ENCODE measurements around the gene C3orf22. TPM values are rescaled to one million over a fixed set of nuclear protein-coding genes. Genes with fewer than 3 reads are reported as not detected.
A peak's percentile ranks its signal among the peaks of the same experiment; 100 is the strongest.
"Not testable (repeated sequence)": the region's sequence is repeated elsewhere in the genome, so short reads cannot be mapped to it uniquely, and the experiment has no call there.

Gene C3orf22
- total RNA-seq, 2 experiments from 2014 or later: not detected

DNA sequence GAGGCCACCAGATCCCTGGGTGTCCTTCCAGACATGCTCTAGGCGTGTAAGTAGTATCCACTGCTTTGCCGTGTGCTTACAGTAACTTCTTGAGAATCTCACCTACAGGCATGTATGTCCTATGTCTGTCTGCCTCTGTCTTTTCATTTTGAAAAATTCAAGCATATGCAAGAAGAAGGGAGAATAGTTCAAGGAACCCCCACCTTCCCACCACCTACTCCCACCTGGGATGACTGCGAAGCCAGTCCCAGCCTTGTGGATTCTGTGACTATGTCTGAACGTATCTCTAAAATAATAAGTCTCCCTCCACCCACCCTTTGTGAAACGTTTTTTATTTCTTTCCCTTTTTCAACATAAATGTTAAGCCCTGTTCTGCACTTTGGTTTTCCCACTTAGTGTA is 19.8 kb downstream of the C3orf22 start:
- H3K9me3 Mint-ChIP-seq (ENCODE audit: low read depth): no peaks in the 10 kb centered on the region
- POLR2A ChIA-PET: no interaction called here
- H3K4me1 Mint-ChIP-seq: no peaks in the 10 kb centered on the region
- intact Hi-C loops (cut with DNase I, micrococcal nuclease): loop anchor here in 1 of 2 experiments (10.0 kb wide), 1 partner anchor 626 kb away; no protein-coding TSS in a partner anchor
- CTCF ChIA-PET: no interaction called here
- DNase-seq (no peak), ATAC-seq (no peak)
- H3K27me3 Mint-ChIP-seq: peaks cover 11% of the 10 kb centered on the region
- H3K4me3 Mint-ChIP-seq: no peak overlapping the region
- no peaks in the 10 kb centered on the region for H3K36me3 Mint-ChIP-seq (ENCODE audit: low read depth)
- no peak overlapping the region for H3K27ac Mint-ChIP-seq

DNA sequence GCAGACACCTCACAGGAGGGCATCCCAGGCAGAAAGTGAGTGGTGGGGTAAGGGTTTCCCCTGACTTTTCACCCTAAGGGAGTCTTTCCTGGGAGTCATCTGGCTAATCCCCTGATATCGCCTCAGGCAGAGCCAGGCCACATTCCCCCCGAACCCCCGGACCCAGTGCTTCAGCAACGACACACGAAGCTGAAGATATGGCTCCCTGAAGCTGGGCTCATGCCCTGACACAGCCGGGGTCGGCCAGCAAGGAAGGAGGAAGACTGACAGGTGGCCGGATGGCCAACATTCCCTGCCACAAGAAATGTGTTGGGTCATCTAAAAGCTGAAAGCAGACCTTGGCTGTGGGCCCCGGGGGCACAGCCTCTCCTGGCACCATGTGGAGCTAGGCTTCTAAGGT is 20.4 kb downstream of the C3orf22 start:
- Mint-ChIP-seq H3K9me3 (ENCODE audit: low read depth) (no peaks in the 10 kb centered on the region), H3K36me3 (ENCODE audit: low read depth) (no peaks in the 10 kb centered on the region), H3K27ac (no peak overlapping the region), H3K4me1 (no peaks in the 10 kb centered on the region), H3K27me3 (peaks cover 10% of the 10 kb centered on the region), H3K4me3 (no peak overlapping the region)
- intact Hi-C loops (cut with DNase I, micrococcal nuclease): loop anchor here in 1 of 2 experiments (10.0 kb wide), 1 partner anchor 626 kb away; no protein-coding TSS in a partner anchor
- DNase-seq (no peak), ATAC-seq (no peak)
- POLR2A ChIA-PET: no interaction called here
- CTCF ChIA-PET: interaction anchor here (1.8 kb wide), 1 partner anchor 16 kb away, joined by 8 read pairs; no protein-coding TSS in a partner anchor

DNA sequence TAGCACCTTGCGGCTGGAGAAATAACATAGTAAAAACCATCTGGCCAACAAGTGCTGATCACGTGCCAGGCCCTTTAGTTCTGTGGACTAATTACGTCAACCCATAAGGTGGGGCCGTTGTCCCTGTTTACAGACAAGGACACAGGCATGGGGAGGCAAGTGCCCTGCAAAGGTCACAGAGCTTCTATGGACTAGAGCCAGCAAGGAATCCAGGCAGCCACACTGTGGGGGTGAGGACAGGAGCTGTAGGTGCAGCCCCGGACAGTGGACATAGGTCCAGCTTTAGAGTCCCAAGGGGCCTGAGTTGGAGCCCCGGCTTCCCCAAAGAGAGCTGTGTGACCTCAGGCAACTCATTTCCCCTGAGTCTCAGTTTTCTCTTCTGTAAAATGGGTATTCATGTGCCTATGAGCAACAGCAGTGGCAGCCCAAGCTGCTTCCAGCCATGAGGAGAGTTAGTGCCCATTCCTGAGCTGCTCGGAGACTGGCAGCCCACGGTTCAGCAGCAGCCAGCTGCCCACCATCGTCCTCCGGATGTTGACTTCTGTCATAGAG is 20.9 kb downstream of the C3orf22 start:
- intact Hi-C loops (cut with DNase I, micrococcal nuclease): loop anchor here in 1 of 2 experiments (10.0 kb wide), 1 partner anchor 627 kb away; no protein-coding TSS in a partner anchor
- ChIA-PET CTCF (interaction anchor here (1.8 kb wide), 1 partner anchor 15 kb away, joined by 8 read pairs; no protein-coding TSS in a partner anchor), POLR2A (no interaction called here)
- H3K27ac Mint-ChIP-seq: no peak overlapping the region
- H3K36me3 Mint-ChIP-seq (ENCODE audit: low read depth): no peaks in the 10 kb centered on the region
- DNase-seq (no peak), ATAC-seq (no peak)
- peaks cover 10% of the 10 kb centered on the region for H3K27me3 Mint-ChIP-seq
- H3K4me3 Mint-ChIP-seq: no peak overlapping the region
- no peaks in the 10 kb centered on the region for H3K9me3 Mint-ChIP-seq (ENCODE audit: low read depth)
- H3K4me1 Mint-ChIP-seq: no peaks in the 10 kb centered on the region

DNA sequence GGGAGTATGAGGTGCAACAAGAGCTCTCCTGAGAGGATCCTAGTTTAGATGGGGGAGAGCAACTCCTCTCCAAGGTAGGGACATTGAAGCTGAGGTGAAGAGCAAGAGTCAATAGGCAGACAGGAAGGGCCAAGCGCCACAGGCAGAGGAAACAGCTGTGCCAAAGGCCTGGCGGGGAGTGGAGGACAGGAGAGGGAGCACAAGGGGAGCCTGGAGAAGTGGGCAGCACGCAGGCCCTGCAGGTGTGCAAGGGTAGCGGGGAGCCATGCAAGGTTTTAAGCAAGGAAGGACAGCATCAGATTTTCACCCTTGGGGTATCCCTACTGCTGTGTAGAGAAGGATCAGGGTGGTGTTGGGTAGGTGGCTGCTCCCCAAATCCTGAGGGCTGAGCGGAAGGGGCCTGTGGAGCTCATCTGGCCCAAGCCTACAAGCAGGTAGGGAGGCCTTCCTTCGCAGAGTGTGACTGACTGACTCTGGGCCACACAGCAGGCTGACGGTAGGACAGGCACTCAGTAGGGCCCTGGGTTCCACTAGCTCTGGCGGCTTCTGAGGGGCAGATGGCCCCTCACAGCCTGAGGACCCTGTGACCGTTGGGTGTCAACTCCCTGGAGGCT is 21.5 kb downstream of the C3orf22 start:
- no peak for DNase-seq
- H3K27ac Mint-ChIP-seq: no peak overlapping the region
- ATAC-seq: no peak
- no peaks in the 10 kb centered on the region for H3K4me1 Mint-ChIP-seq
- peaks cover 10% of the 10 kb centered on the region for H3K27me3 Mint-ChIP-seq
- no peaks in the 10 kb centered on the region for H3K36me3 Mint-ChIP-seq (ENCODE audit: low read depth)
- H3K4me3 Mint-ChIP-seq: no peak overlapping the region
- intact Hi-C loops (cut with DNase I, micrococcal nuclease): loop anchor here in 1 of 2 experiments (10.0 kb wide), 1 partner anchor 628 kb away; no protein-coding TSS in a partner anchor
- POLR2A ChIA-PET: no interaction called here
- H3K9me3 Mint-ChIP-seq (ENCODE audit: low read depth): no peaks in the 10 kb centered on the region
- CTCF ChIA-PET: interaction anchor here (1.8 kb wide), 1 partner anchor 14 kb away, joined by 8 read pairs; no protein-coding TSS in a partner anchor

DNA sequence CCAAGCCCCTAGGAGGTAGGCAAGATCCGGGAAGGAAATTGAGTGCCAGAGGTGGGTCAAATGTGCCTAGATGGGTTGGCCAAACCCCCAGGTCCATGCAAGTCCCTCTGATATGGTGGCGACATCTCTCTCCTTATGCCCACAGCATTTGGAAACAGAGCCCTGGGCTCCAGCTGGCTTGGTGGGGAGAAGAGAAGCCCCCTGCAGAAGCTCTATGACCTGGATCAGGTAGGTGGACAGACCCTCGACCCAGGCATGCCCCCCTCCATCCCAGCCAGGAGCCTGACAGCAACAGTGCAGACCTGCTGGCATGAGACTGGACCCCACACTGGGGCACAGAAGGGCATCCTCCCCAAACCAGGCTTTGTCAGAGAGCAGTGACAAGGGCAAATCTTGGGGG is 22.6 kb downstream of the C3orf22 start:
- intact Hi-C loops (cut with DNase I, micrococcal nuclease): loop anchor here in 1 of 2 experiments (10.0 kb wide), 1 partner anchor 629 kb away; no protein-coding TSS in a partner anchor
- no peaks in the 10 kb centered on the region for H3K36me3 Mint-ChIP-seq (ENCODE audit: low read depth)
- CTCF ChIA-PET: no interaction called here

DNA sequence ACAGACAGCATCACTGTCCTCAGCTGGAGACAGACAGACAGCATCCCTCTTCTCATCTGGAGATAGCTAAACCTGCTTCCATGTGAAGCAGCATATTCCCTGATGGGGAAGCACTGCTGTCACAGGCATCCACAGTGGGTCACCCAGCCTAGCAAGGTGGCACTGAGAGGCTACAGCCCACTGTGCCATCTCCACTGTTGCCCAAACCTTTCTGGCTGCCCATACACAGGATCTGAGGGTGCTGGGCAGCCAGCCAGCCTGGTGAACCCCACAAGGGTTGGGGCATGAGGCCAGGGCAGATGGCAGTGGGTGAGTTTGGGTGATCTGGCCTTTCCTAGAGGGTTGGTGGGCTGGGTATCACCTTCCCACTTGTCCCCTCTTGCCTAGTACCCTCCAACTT is 23.1 kb downstream of the C3orf22 start:
- DNase-seq (no peak), ATAC-seq (no peak)
- Mint-ChIP-seq H3K36me3 (ENCODE audit: low read depth) (no peaks in the 10 kb centered on the region), H3K4me3 (no peak overlapping the region), H3K9me3 (ENCODE audit: low read depth) (no peaks in the 10 kb centered on the region), H3K27ac (no peak overlapping the region), H3K4me1 (no peaks in the 10 kb centered on the region), H3K27me3 (peaks cover 8% of the 10 kb centered on the region)
- intact Hi-C loops (cut with DNase I, micrococcal nuclease): loop anchor here in 1 of 2 experiments (10.0 kb wide), 1 partner anchor 629 kb away; no protein-coding TSS in a partner anchor
- POLR2A ChIA-PET: no interaction called here
- CTCF ChIA-PET: interaction anchor here (0.5 kb wide), 1 partner anchor 338 kb away, joined by 3 read pairs; no protein-coding TSS in a partner anchor

More for the DNA sequence above, 22.6 kb downstream of the C3orf22 start:
- Mint-ChIP-seq H3K4me3 (no peak overlapping the region), H3K27ac (no peak overlapping the region), H3K4me1 (no peaks in the 10 kb centered on the region), H3K27me3 (peaks cover 8% of the 10 kb centered on the region), H3K9me3 (ENCODE audit: low read depth) (no peaks in the 10 kb centered on the region)
- POLR2A ChIA-PET: no interaction called here
- no peak for ATAC-seq
- DNase-seq: no peak

DNA sequence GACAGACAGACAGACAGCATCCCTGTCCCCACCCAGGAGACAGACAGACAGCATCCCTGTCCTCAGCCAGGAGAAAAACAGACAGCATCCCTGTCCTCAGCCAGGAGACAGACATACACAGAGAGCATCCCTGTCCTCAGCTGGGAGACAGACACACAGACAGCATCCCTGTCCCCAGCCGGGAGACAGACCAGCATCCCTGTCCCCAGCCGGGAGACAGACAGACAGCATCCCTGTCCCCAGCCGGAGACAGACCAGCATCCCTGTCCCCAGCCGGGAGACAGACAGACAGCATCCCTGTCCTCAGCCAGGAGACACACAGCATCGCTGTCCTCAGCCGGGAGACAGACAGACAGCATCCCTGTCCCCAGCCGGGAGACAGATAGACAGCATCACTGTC is 24.0 kb downstream of the C3orf22 start:
- intact Hi-C loops (cut with DNase I, micrococcal nuclease): loop anchor here in 1 of 2 experiments (10.0 kb wide), 1 partner anchor 630 kb away; no protein-coding TSS in a partner anchor
- ATAC-seq; H3K36me3 Mint-ChIP-seq (ENCODE audit: low read depth); DNase-seq; H3K9me3 Mint-ChIP-seq (ENCODE audit: low read depth); H3K4me3 Mint-ChIP-seq; H3K27me3 Mint-ChIP-seq; POLR2A ChIA-PET; CTCF ChIA-PET; H3K4me1 Mint-ChIP-seq; H3K27ac Mint-ChIP-seq: not testable (repeated sequence)

DNA sequence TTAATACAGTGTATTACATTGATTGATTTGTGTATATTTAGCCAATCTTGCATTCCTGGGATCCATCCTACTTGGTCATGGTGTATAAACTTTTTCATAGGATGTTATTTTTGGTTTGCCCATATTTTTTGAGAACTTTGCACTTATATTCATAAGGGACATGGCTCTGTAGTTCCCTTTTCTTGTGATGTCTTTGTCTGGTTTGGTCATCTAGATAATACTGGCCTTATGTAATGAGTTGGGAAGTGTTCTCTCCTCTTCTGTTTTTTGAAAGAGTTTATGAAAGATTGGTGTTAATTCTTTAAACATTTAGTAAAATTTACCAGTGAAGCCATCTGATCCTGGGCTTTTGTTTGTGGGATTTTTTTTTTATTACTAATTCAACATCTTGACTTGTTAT is 25.2 kb downstream of the C3orf22 start:
- DNase-seq (no peak), ATAC-seq (no peak)
- Mint-ChIP-seq H3K36me3 (ENCODE audit: low read depth) (no peaks in the 10 kb centered on the region), H3K4me3 (no peak overlapping the region), H3K9me3 (ENCODE audit: low read depth) (no peaks in the 10 kb centered on the region), H3K27me3 (peaks cover 5% of the 10 kb centered on the region), H3K4me1 (no peaks in the 10 kb centered on the region), H3K27ac (no peak overlapping the region)
- intact Hi-C loops (cut with DNase I, micrococcal nuclease): loop anchor here in 1 of 2 experiments (10.0 kb wide), 1 partner anchor 631 kb away; no protein-coding TSS in a partner anchor
- POLR2A ChIA-PET: no interaction called here
- CTCF ChIA-PET: interaction anchor here (1.6 kb wide), 1 partner anchor 11 kb away, joined by 7 read pairs; no protein-coding TSS in a partner anchor

DNA sequence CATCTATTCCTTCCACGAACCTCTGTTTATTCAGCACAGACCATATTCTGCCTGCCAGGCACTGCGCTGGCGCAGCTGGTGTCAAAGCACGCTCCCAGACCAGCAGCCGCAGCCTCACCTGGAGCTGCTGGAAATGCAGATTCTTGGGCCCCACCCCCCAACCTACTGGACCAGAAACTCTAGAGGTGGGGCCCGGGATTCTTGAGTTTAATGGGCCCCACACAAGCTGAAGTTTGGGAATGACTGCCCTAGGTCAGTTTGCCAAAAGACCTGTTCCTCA is 27.7 kb downstream of the C3orf22 start:
- intact Hi-C loops (cut with DNase I, micrococcal nuclease): loop anchor here in 1 of 2 experiments (10.0 kb wide), 1 partner anchor 634 kb away; no protein-coding TSS in a partner anchor
- H3K4me3 Mint-ChIP-seq: no peak overlapping the region
- no peaks in the 10 kb centered on the region for H3K9me3 Mint-ChIP-seq (ENCODE audit: low read depth)
- ChIA-PET POLR2A (no interaction called here), CTCF (no interaction called here)
- no peaks in the 10 kb centered on the region for H3K4me1 Mint-ChIP-seq
- H3K36me3 Mint-ChIP-seq (ENCODE audit: low read depth): no peaks in the 10 kb centered on the region
- no peak overlapping the region for H3K27ac Mint-ChIP-seq
- no peak for DNase-seq
- H3K27me3 Mint-ChIP-seq: peaks cover 5% of the 10 kb centered on the region
- ATAC-seq: no peak

DNA sequence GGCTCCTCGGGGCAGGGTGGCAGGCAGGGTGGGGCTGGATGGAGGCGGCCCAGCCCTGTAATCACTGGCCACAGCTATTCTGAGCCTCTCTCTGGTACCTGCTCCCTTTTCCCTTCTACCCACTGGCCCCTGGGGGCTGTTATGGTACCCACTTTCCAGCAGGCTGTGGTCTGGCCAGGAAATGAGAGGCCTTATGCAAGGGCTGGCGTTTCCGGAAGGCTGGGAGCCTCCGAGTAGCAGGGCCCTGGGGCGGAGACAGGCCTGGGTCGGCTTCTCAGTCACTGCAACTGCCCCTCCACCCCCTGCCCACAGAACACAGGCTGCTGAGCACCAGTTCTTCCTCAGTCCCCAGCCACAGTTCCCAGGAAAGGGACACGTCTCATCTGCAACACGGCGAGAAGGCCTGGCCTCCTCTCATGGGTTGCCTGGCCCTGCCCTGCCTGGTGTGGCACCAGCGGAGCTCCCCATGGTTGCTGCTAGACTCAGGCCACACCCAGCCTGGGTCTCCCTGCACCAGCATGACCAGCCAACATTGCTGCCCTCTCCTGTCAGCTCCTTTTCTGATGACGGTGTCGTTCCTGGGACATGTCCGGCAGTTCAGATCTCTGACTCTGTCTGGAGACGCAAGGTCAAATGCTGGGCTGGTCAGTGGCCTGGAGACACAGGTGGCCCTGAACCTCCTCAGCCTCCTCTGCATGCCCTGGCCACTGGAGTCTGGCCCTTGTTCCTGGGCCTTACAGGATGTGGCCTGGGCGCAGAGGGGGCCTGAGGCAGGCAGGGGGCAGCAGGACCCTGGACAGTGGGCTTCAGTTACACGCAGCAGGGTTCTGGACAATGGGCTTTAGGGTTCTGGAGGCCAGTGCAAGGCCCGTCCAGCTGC is 28.3 kb downstream of the C3orf22 start:
- no peaks in the 10 kb centered on the region for H3K9me3 Mint-ChIP-seq (ENCODE audit: low read depth)
- no peak overlapping the region for H3K4me3 Mint-ChIP-seq
- ATAC-seq (peak; percentile 39), DNase-seq (peak; percentile 27)
- H3K36me3 Mint-ChIP-seq (ENCODE audit: low read depth): no peaks in the 10 kb centered on the region
- ChIA-PET CTCF (no interaction called here), POLR2A (no interaction called here)
- H3K27me3 Mint-ChIP-seq: peaks cover 5% of the 10 kb centered on the region
- no peaks in the 10 kb centered on the region for H3K4me1 Mint-ChIP-seq
- intact Hi-C loops (cut with DNase I, micrococcal nuclease): loop anchor here in 1 of 2 experiments (10.0 kb wide), 1 partner anchor 634 kb away; no protein-coding TSS in a partner anchor
- no peak overlapping the region for H3K27ac Mint-ChIP-seq

DNA sequence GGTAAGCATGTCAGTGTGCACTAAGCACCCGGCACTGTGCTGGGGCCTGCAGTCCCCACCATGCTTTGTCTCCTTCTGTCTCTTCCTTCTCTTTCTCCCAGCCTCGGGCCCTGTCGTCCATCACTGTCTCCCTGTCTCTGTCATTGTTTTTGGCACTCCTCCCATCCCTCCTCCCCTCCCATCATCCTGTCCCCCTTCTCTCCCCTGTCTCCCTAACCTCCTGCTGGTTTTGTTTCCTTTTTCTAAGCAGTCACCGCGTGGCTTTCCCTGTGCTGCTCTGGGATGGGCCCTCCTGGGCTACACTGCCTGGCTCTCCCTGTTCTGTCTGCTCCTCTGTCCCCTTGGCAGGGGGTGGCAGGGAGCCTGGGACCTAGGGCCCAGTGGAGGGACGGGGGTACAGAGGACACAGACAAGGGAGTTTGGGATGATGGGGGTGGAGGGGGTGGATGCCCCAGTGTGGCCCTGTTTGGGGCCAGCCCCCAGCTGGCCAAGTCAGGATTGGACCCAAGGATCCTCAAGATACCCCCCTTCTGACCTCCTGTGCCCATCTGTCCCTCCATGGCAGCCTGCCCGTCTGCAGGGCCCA is 29.1 kb downstream of the C3orf22 start:
- no peak for ATAC-seq
- DNase-seq: no peak
- Mint-ChIP-seq H3K9me3 (ENCODE audit: low read depth) (no peaks in the 10 kb centered on the region), H3K4me1 (no peaks in the 10 kb centered on the region), H3K36me3 (ENCODE audit: low read depth) (no peaks in the 10 kb centered on the region), H3K27me3 (peaks cover 5% of the 10 kb centered on the region), H3K4me3 (no peak overlapping the region), H3K27ac (no peak overlapping the region)
- intact Hi-C loops (cut with DNase I, micrococcal nuclease): loop anchor here (10.0 kb wide), 2 partner anchors 635 to 1015 kb away; no protein-coding TSS in a partner anchor
- POLR2A ChIA-PET: no interaction called here
- CTCF ChIA-PET: no interaction called here
